ENCODE data around the gene TBX20. TPM values are rescaled to one million over a fixed set of nuclear protein-coding genes. Genes with fewer than 3 reads are reported as not detected.
"Not testable (repeated sequence)": the region's sequence is repeated elsewhere in the genome, so short reads cannot be mapped to it uniquely, and the experiment has no call there.

Gene TBX20
- total RNA-seq, 1 donor, result not detected

DNA sequence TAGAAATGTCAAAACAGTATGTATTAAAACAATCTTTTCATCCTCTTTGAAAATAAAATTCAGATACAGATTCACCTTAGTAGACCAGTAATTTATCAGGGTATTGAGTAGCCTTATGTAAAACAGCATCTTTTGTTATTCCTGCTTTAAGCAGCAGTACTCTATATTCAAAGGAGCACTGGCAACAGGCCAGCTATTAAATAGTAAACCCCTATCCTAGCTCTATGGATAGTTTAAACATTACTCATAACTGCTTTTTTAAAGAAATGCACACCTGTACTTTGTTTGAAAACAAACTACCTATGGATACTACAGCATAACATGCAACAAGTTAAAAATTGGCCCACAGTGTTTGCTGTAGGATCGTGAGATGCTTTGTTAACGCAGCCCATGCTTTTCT lies 53.7 kb downstream of the TBX20 start:
- H3K4me2 ChIP-seq (ENCODE audit: insufficient read depth, low read length); H3K79me2 ChIP-seq (ENCODE audit: insufficient read depth, low read length); H3K9me3 ChIP-seq (ENCODE audit: low read depth, low read length); H3K4me1 ChIP-seq (ENCODE audit: insufficient read depth, low read length); DNase-seq (ENCODE audit: insufficient read length, low spot score, missing footprints); H3K4me3 ChIP-seq (ENCODE audit: insufficient read depth, low read length); H3K36me3 ChIP-seq (ENCODE audit: insufficient read depth, low read length); H2AFZ ChIP-seq (ENCODE audit: low read length); H4K20me1 ChIP-seq (ENCODE audit: insufficient read depth, low read length); H3K27me3 ChIP-seq (ENCODE audit: insufficient read depth, low read length); H3K27ac ChIP-seq (ENCODE audit: low read depth, low read length): not testable (repeated sequence)

- not testable (repeated sequence) for DNase-seq (ENCODE audit: insufficient read length, low spot score, missing footprints); H3K9me3 ChIP-seq (ENCODE audit: low read depth, low read length); H3K27me3 ChIP-seq (ENCODE audit: insufficient read depth, low read length); H3K4me2 ChIP-seq (ENCODE audit: insufficient read depth, low read length); H4K20me1 ChIP-seq (ENCODE audit: insufficient read depth, low read length); H3K36me3 ChIP-seq (ENCODE audit: insufficient read depth, low read length); H3K79me2 ChIP-seq (ENCODE audit: insufficient read depth, low read length); H2AFZ ChIP-seq (ENCODE audit: low read length); H3K27ac ChIP-seq (ENCODE audit: low read depth, low read length); H3K4me3 ChIP-seq (ENCODE audit: insufficient read depth, low read length); H3K4me1 ChIP-seq (ENCODE audit: insufficient read depth, low read length)
These were observed 55.3 kb downstream of the TBX20 start for GRCh38 chr7:35198370-35199140.

GRCh38 chr7:35191571-35191970 lies 62.3 kb downstream of the TBX20 start:
- not testable (repeated sequence) for DNase-seq (ENCODE audit: insufficient read length, low spot score, missing footprints); H3K4me3 ChIP-seq (ENCODE audit: insufficient read depth, low read length); H4K20me1 ChIP-seq (ENCODE audit: insufficient read depth, low read length); H3K27me3 ChIP-seq (ENCODE audit: insufficient read depth, low read length); H3K79me2 ChIP-seq (ENCODE audit: insufficient read depth, low read length); H3K27ac ChIP-seq (ENCODE audit: low read depth, low read length); H3K4me2 ChIP-seq (ENCODE audit: insufficient read depth, low read length); H3K4me1 ChIP-seq (ENCODE audit: insufficient read depth, low read length); H2AFZ ChIP-seq (ENCODE audit: low read length); H3K9me3 ChIP-seq (ENCODE audit: low read depth, low read length); H3K36me3 ChIP-seq (ENCODE audit: insufficient read depth, low read length)

DNA sequence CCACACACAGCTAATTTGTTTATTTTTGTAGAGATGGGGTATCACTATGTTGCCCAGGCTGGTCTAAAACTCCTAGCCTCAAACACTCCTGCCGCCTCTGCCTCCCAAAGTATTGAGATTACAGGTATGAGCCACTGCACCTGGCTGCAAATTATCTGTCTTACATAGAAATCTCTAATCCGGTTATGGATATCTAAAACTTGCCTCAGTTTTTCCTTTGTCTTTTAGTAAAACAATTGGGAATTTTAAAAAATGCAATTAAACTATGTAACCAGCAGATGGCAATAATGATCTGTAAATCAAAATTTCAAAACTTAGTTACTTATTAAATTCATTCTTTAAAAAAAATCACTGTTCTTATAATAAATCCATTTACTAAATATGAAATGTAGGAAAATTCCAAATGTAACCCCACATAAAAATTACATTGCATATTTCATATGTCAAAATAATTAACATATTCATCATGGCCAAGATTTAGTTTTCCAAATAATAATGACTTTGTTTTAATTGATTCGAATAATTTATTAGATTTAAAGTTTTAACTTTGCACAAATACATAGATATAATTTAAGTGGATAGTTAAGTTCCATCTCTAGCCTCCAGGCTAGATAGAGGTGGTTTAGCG lies 63.6 kb downstream of the TBX20 start:
- not testable (repeated sequence) for H2AFZ ChIP-seq (ENCODE audit: low read length); H3K4me1 ChIP-seq (ENCODE audit: insufficient read depth, low read length); H3K27me3 ChIP-seq (ENCODE audit: insufficient read depth, low read length); H3K27ac ChIP-seq (ENCODE audit: low read depth, low read length); H3K9me3 ChIP-seq (ENCODE audit: low read depth, low read length); H3K79me2 ChIP-seq (ENCODE audit: insufficient read depth, low read length); H3K36me3 ChIP-seq (ENCODE audit: insufficient read depth, low read length); H3K4me3 ChIP-seq (ENCODE audit: insufficient read depth, low read length); H3K4me2 ChIP-seq (ENCODE audit: insufficient read depth, low read length); DNase-seq (ENCODE audit: insufficient read length, low spot score, missing footprints); H4K20me1 ChIP-seq (ENCODE audit: insufficient read depth, low read length)

DNA sequence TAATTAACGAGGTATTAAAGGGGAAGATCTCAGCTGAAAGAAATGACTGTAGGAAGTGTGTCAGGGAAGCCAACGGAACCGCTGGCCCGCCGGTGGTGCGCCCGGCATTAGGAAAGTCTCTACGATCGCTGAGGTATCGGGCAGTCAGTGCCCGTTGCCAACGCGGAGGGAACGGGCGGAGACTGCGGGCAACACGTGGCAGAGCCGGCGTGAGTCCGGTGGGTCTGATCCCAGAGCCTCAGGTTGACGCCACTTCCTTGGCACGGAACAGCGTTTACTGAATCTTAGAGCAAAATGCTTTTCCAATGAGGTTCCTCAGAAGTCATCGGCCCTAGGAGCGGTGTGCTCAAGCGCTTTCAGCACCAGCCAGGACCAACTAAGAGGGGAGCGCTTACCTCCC lies 67.1 kb downstream of the TBX20 start:
- not testable (repeated sequence) for H3K79me2 ChIP-seq (ENCODE audit: insufficient read depth, low read length); H3K27ac ChIP-seq (ENCODE audit: low read depth, low read length); H3K9me3 ChIP-seq (ENCODE audit: low read depth, low read length); H3K36me3 ChIP-seq (ENCODE audit: insufficient read depth, low read length); H4K20me1 ChIP-seq (ENCODE audit: insufficient read depth, low read length); H3K27me3 ChIP-seq (ENCODE audit: insufficient read depth, low read length); H3K4me1 ChIP-seq (ENCODE audit: insufficient read depth, low read length)
- peak; percentile 18 for DNase-seq (ENCODE audit: insufficient read length, low spot score, missing footprints)
- H3K4me3 ChIP-seq (ENCODE audit: insufficient read depth, low read length), result peak overlapping the region; percentile 58
- peak overlapping the region; percentile 64 for H3K4me2 ChIP-seq (ENCODE audit: insufficient read depth, low read length)
- peak overlapping the region; percentile 8 for H2AFZ ChIP-seq (ENCODE audit: low read length)

DNA sequence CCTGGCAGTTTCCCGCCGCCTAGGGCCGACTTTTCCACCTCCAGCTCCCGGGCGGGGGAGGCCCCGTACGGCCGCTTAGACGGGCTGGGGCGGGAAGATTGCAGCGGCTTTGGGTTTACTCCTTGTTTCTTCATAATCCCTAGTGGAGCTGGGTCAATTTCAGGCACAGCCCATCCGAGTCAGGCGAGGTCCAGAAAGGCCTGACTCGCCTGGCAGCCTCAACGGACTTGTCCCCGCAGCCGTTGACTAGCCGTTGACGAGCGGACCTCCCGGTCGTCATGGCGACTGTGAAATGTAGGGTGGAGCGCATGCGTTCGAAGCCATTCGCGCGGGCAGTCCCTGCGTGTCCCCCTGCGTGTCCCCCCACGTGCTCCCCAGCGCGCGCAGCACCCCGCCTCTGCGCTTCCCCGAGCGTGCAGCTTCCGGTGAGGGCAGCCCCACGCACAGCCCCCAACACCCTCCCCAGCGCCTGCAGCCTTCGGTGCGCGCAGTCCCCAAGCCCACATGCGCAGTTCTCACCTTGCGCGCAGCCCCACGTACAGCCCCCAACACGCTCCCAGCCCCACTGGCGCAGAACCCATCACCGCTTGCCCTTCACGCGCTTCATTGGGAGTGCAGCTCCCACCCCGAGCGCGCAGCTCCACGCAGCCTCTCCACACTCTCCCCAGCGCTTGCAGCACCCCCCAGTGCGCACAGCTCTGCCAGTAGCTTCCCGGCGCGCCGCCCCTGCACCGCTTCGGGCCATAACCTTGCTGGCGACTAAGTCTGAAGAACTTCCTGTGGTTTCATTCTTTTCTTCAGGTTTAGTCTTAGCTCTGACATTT lies 67.8 kb downstream of the TBX20 start:
- H3K27ac ChIP-seq (ENCODE audit: low read depth, low read length), result no peak overlapping the region
- no peaks in the 10 kb centered on the region for H3K36me3 ChIP-seq (ENCODE audit: insufficient read depth, low read length)
- peak overlapping the region; percentile 64 for H3K4me2 ChIP-seq (ENCODE audit: insufficient read depth, low read length)
- no peaks in the 10 kb centered on the region for H3K9me3 ChIP-seq (ENCODE audit: low read depth, low read length)
- no peaks in the 10 kb centered on the region for H3K27me3 ChIP-seq (ENCODE audit: insufficient read depth, low read length)
- peak overlapping the region; percentile 56 for H2AFZ ChIP-seq (ENCODE audit: low read length)
- TF ChIP-seq, protein P1, sequence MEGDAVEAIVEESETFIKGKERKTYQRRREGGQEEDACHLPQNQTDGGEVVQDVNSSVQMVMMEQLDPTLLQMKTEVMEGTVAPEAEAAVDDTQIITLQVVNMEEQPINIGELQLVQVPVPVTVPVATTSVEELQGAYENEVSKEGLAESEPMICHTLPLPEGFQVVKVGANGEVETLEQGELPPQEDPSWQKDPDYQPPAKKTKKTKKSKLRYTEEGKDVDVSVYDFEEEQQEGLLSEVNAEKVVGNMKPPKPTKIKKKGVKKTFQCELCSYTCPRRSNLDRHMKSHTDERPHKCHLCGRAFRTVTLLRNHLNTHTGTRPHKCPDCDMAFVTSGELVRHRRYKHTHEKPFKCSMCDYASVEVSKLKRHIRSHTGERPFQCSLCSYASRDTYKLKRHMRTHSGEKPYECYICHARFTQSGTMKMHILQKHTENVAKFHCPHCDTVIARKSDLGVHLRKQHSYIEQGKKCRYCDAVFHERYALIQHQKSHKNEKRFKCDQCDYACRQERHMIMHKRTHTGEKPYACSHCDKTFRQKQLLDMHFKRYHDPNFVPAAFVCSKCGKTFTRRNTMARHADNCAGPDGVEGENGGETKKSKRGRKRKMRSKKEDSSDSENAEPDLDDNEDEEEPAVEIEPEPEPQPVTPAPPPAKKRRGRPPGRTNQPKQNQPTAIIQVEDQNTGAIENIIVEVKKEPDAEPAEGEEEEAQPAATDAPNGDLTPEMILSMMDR (IDR thresholded peaks at IDR 0.05; ENCODE audit: extremely low read depth, low read depth, low read length), result no peak
- DNase-seq (ENCODE audit: insufficient read length, low spot score, missing footprints), result peak; percentile 43
- no peaks in the 10 kb centered on the region for H3K4me1 ChIP-seq (ENCODE audit: insufficient read depth, low read length)
- no peaks in the 10 kb centered on the region for H3K79me2 ChIP-seq (ENCODE audit: insufficient read depth, low read length)
- H4K20me1 ChIP-seq (ENCODE audit: insufficient read depth, low read length), result no peaks in the 10 kb centered on the region
- H3K4me3 ChIP-seq (ENCODE audit: insufficient read depth, low read length), result peak overlapping the region; percentile 58

DNA sequence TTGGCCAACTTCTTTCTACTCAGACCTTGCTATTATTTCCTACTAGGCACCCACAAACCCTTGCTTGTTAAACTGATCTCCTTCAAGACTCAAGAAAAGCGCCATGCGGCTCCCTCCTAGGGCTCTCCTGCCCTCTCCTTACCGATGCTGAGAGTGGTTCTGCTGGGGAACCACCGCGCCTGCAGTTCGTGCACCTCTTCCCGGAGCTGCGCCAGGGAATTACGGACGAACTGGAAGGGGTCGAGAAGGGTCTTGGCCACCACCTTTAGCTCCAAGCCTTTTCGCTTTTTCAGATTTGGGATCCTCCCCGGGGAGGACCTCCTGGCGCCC lies 68.4 kb downstream of the TBX20 start:
- not testable (repeated sequence) for H3K36me3 ChIP-seq (ENCODE audit: insufficient read depth, low read length); H4K20me1 ChIP-seq (ENCODE audit: insufficient read depth, low read length); H3K27me3 ChIP-seq (ENCODE audit: insufficient read depth, low read length); H2AFZ ChIP-seq (ENCODE audit: low read length); DNase-seq (ENCODE audit: insufficient read length, low spot score, missing footprints); H3K9me3 ChIP-seq (ENCODE audit: low read depth, low read length); H3K4me1 ChIP-seq (ENCODE audit: insufficient read depth, low read length); H3K79me2 ChIP-seq (ENCODE audit: insufficient read depth, low read length); H3K27ac ChIP-seq (ENCODE audit: low read depth, low read length)
- H3K4me3 ChIP-seq (ENCODE audit: insufficient read depth, low read length), result peak overlapping the region; percentile 58
- H3K4me2 ChIP-seq (ENCODE audit: insufficient read depth, low read length), result peak overlapping the region; percentile 64

DNA sequence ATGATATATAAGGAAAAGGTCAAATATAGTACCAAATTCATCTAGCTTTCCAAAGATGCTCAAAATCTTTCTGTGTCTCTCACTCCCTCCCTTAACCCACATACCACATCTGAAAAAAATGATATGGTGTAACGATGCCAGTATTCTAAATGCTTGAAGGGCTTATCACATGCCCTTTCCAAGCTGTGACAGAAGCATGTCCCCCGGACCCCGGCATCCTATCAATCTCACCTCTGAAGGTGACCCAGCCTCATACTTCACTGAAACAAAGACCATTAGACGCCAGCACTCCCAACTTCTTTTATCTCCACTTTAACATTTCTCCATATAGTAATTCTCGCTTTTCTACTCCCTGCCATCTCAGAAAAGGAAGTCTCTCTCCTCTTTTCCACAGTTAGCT lies 68.9 kb downstream of the TBX20 start:
- DNase-seq (ENCODE audit: insufficient read length, low spot score, missing footprints); H3K9me3 ChIP-seq (ENCODE audit: low read depth, low read length); H3K27ac ChIP-seq (ENCODE audit: low read depth, low read length); H4K20me1 ChIP-seq (ENCODE audit: insufficient read depth, low read length); H3K36me3 ChIP-seq (ENCODE audit: insufficient read depth, low read length); H3K4me3 ChIP-seq (ENCODE audit: insufficient read depth, low read length); H3K4me2 ChIP-seq (ENCODE audit: insufficient read depth, low read length); H3K4me1 ChIP-seq (ENCODE audit: insufficient read depth, low read length); H2AFZ ChIP-seq (ENCODE audit: low read length); H3K27me3 ChIP-seq (ENCODE audit: insufficient read depth, low read length); H3K79me2 ChIP-seq (ENCODE audit: insufficient read depth, low read length): not testable (repeated sequence)

All from osteoblast (primary cell).